Medulla oblongata (tissue), 1 donor: ENCODE data around the gene GABRQ.
"Not testable (repeated sequence)": the region's sequence is repeated elsewhere in the genome, so short reads cannot be mapped to it uniquely, and the experiment has no call there.

ENCODE experiments used
- DNase-seq: peaks from one replicate; pipeline ENCODE4 v3.0.0-alpha.2; 2015; ENCODE audit errors: extremely low spot score

The GABRQ gene

DNA sequence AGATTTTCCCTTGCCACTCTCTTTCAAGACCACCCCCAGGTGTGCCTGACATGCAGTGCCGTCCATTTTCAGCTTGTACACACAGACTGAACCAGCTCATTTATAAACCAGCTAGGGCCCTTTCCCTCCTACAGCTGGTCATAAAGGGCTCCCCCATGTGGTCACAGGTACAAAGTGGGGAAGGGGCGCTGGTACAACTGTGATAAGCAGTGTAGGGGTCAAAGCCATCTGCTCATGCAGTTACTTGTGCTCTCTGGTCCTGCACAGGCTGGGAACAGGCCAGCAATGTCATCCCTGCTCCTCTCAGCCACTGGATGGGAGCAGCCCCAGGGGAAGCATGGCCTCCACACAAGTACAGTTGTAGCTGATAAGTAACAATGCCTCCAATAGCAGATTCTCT is 20.6 kb downstream of the GABRQ start:
- no peak for DNase-seq

DNA sequence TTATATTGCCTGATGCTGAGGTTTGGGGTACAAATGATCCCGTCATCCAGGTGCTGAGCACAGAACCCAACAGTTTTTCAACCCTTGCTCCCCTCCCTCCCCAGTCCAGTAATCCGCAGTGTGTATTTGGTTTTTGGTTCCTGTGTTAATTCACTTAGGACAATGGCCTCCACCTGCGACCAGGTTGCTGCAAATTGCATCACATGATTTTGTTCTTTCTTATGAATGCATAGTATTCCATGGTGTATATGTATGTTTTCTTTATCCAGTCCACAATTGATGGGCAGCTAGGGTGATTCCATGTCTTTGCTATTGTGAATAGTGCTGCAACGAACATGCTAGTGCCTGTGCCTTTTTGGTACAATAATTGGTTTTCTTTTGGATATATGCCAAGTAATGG is 25.4 kb downstream of the GABRQ start:
- DNase-seq, result no peak

DNA sequence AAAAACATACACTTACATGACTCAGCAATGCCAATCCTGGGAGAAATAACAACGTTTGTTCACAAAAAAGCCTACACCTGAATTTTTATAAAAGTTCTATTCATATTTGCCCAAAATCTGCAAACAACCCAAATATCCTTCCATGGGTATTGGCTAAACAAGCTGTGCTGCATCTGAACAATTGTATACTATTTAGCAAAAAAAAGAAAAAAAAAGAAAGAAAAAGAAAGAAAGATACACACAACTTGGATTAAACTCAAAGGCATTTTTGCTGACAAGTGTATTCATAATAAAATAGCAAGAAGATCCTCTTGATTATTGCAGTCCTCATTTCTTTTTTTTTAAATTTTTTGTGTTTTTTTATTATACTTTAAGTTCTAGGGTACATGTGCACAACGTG is 36.4 kb downstream of the GABRQ start:
- DNase-seq, result no peak

DNA sequence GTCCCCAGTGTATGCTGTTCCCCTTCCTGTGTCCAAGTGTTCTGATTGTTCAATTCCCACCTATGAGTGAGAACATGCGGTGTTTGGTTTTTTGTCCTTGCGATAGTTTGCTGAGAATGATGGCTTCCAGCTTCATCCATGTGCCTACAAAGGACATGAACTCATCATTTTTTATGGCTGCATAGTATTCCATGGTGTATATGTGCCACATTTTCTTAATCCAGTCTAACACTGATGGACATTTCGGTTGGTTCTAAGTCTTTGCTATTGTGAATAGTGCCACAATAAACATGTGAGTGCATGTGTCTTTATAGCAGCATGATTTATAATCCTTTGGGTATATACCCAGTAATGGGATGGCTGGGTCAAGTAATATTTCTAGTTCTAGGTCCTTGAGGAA is 37.0 kb downstream of the GABRQ start:
- DNase-seq, result not testable (repeated sequence)

DNA sequence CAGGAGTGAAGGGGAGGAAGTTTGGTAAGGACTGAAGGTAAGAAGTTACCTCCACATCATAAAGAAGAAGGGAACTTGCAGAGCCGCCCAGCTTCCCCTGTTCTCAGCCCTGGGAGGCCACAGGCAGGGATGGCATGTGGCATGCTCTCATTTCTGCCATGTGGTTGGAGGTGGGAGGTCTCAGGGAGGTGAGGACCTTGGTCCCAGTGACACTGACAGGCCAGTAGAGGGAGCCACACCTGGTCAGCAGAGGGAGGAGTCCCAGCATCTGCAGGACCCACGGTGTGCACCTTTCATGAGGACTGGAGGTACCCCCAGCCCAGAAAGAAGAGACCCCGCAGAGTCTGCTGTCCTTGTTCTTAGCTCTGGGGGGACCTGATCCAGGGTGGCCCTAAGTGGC is 43.3 kb downstream of the GABRQ start:
- DNase-seq, result not testable (repeated sequence)

DNA sequence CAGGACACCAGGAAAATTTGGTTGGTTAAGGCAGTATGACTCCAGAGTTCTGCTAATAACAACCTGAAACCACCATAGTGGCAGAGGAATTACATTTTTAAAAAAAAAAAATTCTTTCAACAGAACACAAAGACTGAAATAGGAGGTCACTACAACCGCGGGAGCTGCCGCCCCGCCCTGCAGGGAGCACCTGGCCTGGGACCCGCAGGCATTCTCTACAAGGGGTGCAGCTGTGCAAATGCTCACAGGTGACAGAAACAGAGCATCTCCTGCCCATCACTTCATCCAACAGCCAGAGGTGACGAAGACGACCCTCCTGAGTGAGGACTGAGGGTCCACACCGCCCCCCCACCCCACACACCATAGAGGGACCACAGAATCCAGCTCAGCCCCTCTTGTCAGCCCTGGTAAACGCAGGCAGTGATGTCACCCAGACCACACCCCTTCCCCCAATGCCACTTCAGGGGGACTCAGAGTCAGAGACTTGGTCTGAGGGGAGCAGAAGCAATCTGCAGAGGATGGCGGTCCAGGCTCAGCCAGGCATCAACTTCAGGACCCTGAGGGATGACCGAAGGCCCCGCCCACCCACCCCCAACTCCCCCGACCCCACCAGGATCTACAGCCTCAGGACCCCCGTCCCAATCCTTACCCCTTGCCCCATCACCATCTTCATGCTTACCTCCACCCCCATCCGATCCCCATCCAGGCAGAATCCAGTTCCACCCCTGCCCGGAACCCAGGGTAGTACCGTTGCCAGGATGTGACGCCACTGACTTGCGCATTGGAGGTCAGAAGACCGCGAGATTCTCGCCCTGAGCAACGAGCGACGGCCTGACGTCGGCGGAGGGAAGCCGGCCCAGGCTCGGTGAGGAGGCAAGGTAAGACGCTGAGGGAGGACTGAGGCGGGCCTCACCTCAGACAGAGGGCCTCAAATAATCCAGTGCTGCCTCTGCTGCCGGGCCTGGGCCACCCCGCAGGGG is 60.5 kb downstream of the GABRQ start, which contains the start of gene MAGEA3:
TSS of gene MAGEA3 (plus strand) at position 843 of the 980 bp plus-strand sequence. CDS start 2,039 bp downstream, outside the sequence.
- DNase-seq, result not testable (repeated sequence)

DNA sequence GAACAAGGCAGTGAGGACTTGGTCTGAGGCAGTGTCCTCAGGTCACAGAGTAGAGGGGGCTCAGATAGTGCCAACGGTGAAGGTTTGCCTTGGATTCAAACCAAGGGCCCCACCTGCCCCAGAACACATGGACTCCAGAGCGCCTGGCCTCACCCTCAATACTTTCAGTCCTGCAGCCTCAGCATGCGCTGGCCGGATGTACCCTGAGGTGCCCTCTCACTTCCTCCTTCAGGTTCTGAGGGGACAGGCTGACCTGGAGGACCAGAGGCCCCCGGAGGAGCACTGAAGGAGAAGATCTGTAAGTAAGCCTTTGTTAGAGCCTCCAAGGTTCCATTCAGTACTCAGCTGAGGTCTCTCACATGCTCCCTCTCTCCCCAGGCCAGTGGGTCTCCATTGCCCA is 62.7 kb downstream of the GABRQ start:
- DNase-seq, result not testable (repeated sequence)

DNA sequence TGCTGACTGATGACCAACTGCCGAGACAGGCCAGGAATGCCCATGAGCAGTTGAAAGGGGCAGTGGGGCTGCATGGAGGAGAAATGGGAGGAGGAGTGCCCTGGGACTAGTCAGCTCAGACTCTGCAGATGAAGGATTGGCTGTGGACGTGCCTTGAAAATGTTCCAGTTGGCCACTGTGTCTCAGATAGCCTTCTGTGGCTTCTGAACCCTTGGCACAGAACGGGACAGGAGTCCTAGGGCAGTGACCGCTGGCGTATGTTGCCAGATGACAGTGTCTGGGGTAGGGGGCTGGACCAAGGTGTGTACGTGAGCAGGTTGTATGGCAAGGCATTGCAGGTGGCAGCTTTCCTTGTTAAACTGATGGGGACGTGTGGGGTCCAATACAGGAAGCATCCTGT is 68.8 kb downstream of the GABRQ start:
- DNase-seq, result not testable (repeated sequence)
